ENCODE results near the gene TPP2.

Gene TPP2

GRCh38 chr13:102677122-102677521 is 80.3 kb downstream of the TPP2 start:
- H3K36me3 ChIP-seq (ENCODE audit: control insufficient read depth, low read length) = peaks cover 70% of the 10 kb centered on the region
- H3F3A ChIP-seq (ENCODE audit: control insufficient read depth, insufficient read depth) = peaks cover 8% of the 10 kb centered on the region; the same call in 1 of the 2 replicates
- H3K4me2 ChIP-seq (ENCODE audit: low read length) = no peak overlapping the region
- no peaks in the 10 kb centered on the region for H3K9me2 ChIP-seq (replicated peaks; ENCODE audit: control insufficient read depth, low read length)
- no peaks in the 10 kb centered on the region for H3K27me3 ChIP-seq (ENCODE audit: control insufficient read depth, low read length)
- no peak for TF ChIP-seq EZH2phosphoT487 (IDR thresholded peaks at IDR 0.05; ENCODE audit: borderline replicate concordance, low read length)
- TF ChIP-seq CTCF (IDR thresholded peaks at IDR 0.05; ENCODE audit: low read depth, low read length, poor library complexity, severe bottlenecking) = no peak
- H3K4me1 ChIP-seq (ENCODE audit: control insufficient read depth, low read length) = peaks cover 14% of the 10 kb centered on the region
- H3K27ac ChIP-seq (ENCODE audit: low read depth, low read length) = no peak overlapping the region
- no peak overlapping the region for H3K4me3 ChIP-seq (ENCODE audit: low read length)
- H3K79me2 ChIP-seq (ENCODE audit: control insufficient read depth, low read length) = no peaks in the 10 kb centered on the region
- no peaks in the 10 kb centered on the region for H3K9me3 ChIP-seq (ENCODE audit: control insufficient read depth, insufficient read depth, low read length)
- H4K20me1 ChIP-seq (ENCODE audit: control insufficient read depth, insufficient read depth, low read depth, low read length) = no peaks in the 10 kb centered on the region

DNA sequence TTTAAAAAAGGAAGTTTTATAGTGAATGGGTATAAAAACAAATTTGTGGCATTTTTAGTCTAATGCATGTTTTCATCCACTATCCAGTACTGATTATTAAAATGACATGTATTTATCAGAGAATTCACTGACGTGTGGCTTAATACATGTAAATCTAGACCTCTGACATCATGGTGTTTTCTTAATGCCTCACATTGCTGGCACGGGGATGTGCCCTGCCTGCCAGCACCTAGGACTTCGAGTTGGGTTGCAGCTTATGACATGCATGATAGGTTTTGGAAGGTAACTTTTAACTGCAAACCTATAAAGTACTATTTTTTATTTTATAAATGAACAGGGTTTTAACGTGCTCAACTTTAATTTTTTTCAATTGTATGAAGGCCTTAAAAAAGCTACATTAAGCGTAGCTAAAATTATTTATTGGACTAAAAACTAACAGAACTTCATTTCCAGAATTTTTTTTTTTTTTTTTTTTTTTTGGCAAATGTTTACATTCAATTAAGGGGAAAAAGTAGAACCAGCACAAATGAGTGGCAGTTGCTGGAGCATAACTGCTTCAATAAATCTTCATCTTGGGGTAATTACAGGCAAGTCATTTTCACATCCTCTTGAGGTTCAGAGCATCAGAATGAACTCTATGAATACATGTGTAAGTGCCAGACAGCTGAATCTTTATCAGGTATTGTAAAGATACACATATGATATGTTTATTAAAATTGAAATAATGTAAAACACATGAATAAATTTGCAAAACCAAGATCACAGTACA is 81.7 kb downstream of the TPP2 start:
- H3K4me1 ChIP-seq (ENCODE audit: control insufficient read depth, low read length) = peaks cover 14% of the 10 kb centered on the region
- no peaks in the 10 kb centered on the region for H3K9me3 ChIP-seq (ENCODE audit: control insufficient read depth, insufficient read depth, low read length)
- no peak overlapping the region for H3K4me2 ChIP-seq (ENCODE audit: low read length)
- peaks cover 8% of the 10 kb centered on the region; the same call in 1 of the 2 replicates for H3F3A ChIP-seq (ENCODE audit: control insufficient read depth, insufficient read depth)
- H4K20me1 ChIP-seq (ENCODE audit: control insufficient read depth, insufficient read depth, low read depth, low read length) = no peaks in the 10 kb centered on the region
- H3K27me3 ChIP-seq (ENCODE audit: control insufficient read depth, low read length) = no peaks in the 10 kb centered on the region
- no peak overlapping the region for H3K27ac ChIP-seq (ENCODE audit: low read depth, low read length)
- H3K36me3 ChIP-seq (ENCODE audit: control insufficient read depth, low read length) = peaks cover 58% of the 10 kb centered on the region
- no peak for TF ChIP-seq CTCF (IDR thresholded peaks at IDR 0.05; ENCODE audit: low read depth, low read length, poor library complexity, severe bottlenecking)
- TF ChIP-seq EZH2phosphoT487 (IDR thresholded peaks at IDR 0.05; ENCODE audit: borderline replicate concordance, low read length) = no peak
- H3K9me2 ChIP-seq (replicated peaks; ENCODE audit: control insufficient read depth, low read length) = no peaks in the 10 kb centered on the region
- no peak overlapping the region for H3K4me3 ChIP-seq (ENCODE audit: low read length)
- H3K79me2 ChIP-seq (ENCODE audit: control insufficient read depth, low read length) = no peaks in the 10 kb centered on the region

- H3K79me2 ChIP-seq (ENCODE audit: control insufficient read depth, low read length) = no peaks in the 10 kb centered on the region
- H3K9me3 ChIP-seq (ENCODE audit: control insufficient read depth, insufficient read depth, low read length) = no peaks in the 10 kb centered on the region
- no peak overlapping the region for H3K27ac ChIP-seq (ENCODE audit: low read depth, low read length)
- TF ChIP-seq CTCF (IDR thresholded peaks at IDR 0.05; ENCODE audit: low read depth, low read length, poor library complexity, severe bottlenecking) (no peak), EZH2phosphoT487 (IDR thresholded peaks at IDR 0.05; ENCODE audit: borderline replicate concordance, low read length) (no peak)
- peaks cover 14% of the 10 kb centered on the region for H3K4me1 ChIP-seq (ENCODE audit: control insufficient read depth, low read length)
- no peak overlapping the region for H3K4me3 ChIP-seq (ENCODE audit: low read length)
- H3K4me2 ChIP-seq (ENCODE audit: low read length) = no peak overlapping the region
- H3K9me2 ChIP-seq (replicated peaks; ENCODE audit: control insufficient read depth, low read length) = no peaks in the 10 kb centered on the region
- H3K27me3 ChIP-seq (ENCODE audit: control insufficient read depth, low read length) = no peaks in the 10 kb centered on the region
- peaks cover 8% of the 10 kb centered on the region; the same call in 1 of the 2 replicates for H3F3A ChIP-seq (ENCODE audit: control insufficient read depth, insufficient read depth)
- H4K20me1 ChIP-seq (ENCODE audit: control insufficient read depth, insufficient read depth, low read depth, low read length) = no peaks in the 10 kb centered on the region
- H3K36me3 ChIP-seq (ENCODE audit: control insufficient read depth, low read length) = peaks cover 49% of the 10 kb centered on the region
Measured at GRCh38 chr13:102679449-102680132, 82.8 kb downstream of the TPP2 start.

Data from DOHH2 (cell line).